ENCODE data around the gene SUMO3. TPM values are rescaled to one million over a fixed set of nuclear protein-coding genes. Genes with fewer than 3 reads are reported as not detected.

SUMO3 gene
- total and polyA plus RNA-seq, 2 experiments from 2014 or later, result 90.8 to 103 TPM

DNA sequence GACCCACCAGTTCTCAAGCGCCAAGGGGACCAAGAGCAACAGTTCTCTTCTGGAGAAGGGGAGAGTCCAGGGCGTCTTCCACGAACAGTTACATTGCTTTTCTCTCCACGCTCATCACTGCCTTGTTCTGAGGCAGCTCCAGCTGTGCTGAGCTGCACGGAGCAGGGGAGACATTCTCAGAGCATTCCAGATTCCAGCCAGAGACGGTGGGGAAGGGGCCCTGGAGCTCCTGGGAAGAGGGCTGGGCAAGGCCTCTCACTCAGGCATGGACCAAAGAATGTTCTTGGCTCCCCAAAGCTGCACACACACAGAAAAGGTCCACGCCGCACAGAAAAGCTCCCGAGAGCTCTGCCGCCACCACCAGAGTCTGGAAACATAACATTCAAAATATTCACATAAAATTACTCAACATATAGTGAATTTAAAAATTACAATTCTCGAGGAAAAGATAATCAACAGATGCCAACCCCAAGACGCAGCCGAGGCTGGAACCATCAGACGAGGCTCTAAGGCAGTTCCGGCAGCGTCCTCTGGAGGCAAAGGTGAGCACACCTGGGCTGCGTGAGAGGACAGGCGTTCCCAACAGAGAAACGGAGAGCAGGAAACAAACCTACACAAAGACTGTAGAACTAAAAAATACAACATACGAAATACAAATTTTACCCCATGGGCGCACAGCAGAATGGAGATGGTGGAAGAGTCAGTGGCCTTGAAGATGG lies 56.7 kb downstream of the SUMO3 start:
- H3K4me3 ChIP-seq, result no peak overlapping the region
- H3K27ac Mint-ChIP-seq, result no peak overlapping the region
- H3K36me3 Mint-ChIP-seq (ENCODE audit: low read depth), result no peaks in the 10 kb centered on the region
- peaks cover 3% of the 10 kb centered on the region; the same call in 2 of the 3 replicates for H3K9me3 Mint-ChIP-seq
- no peaks in the 10 kb centered on the region for H3K79me2 ChIP-seq (replicated peaks; ENCODE audit: insufficient read depth)
- H3K4me1 Mint-ChIP-seq, result peaks cover 31% of the 10 kb centered on the region
- no peaks in the 10 kb centered on the region for H4K20me1 ChIP-seq (replicated peaks; ENCODE audit: insufficient read depth)
- DNase-seq (ENCODE audit: low spot score) (peak; percentile 91), ATAC-seq (peak; percentile 73)
- H3K27ac ChIP-seq (ENCODE audit: low read depth), result no peak overlapping the region
- no peaks in the 10 kb centered on the region; the same call in 1 of the 2 replicates for H3K4me1 ChIP-seq (ENCODE audit: insufficient read depth)
- H3K9me2 ChIP-seq (ENCODE audit: insufficient read depth), result no peaks in the 10 kb centered on the region
- H3K4me3 Mint-ChIP-seq, result no peak overlapping the region; the same call in 2 of the 3 replicates
- TF ChIP-seq EZH2phosphoT487 (IDR thresholded peaks at IDR 0.05; ENCODE audit: unreplicated experiment) (no peak), POLR2AphosphoS5 (IDR thresholded peaks at IDR 0.05; ENCODE audit: low read depth) (no peak)
- TF ChIP-seq, protein P1, sequence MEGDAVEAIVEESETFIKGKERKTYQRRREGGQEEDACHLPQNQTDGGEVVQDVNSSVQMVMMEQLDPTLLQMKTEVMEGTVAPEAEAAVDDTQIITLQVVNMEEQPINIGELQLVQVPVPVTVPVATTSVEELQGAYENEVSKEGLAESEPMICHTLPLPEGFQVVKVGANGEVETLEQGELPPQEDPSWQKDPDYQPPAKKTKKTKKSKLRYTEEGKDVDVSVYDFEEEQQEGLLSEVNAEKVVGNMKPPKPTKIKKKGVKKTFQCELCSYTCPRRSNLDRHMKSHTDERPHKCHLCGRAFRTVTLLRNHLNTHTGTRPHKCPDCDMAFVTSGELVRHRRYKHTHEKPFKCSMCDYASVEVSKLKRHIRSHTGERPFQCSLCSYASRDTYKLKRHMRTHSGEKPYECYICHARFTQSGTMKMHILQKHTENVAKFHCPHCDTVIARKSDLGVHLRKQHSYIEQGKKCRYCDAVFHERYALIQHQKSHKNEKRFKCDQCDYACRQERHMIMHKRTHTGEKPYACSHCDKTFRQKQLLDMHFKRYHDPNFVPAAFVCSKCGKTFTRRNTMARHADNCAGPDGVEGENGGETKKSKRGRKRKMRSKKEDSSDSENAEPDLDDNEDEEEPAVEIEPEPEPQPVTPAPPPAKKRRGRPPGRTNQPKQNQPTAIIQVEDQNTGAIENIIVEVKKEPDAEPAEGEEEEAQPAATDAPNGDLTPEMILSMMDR (conservative IDR thresholded peaks at IDR 0.05; ENCODE audit: low read depth in 2 of 2), result peak; percentile 80 to 87
- peaks cover 8% of the 10 kb centered on the region for H3K27me3 Mint-ChIP-seq (ENCODE audit: insufficient read depth, low read depth, poor library complexity)
- no peaks in the 10 kb centered on the region for H3K36me3 ChIP-seq (ENCODE audit: insufficient read depth)
- H3K27me3 ChIP-seq (ENCODE audit: insufficient read depth), result no peaks in the 10 kb centered on the region
- no peak overlapping the region for H2AFZ ChIP-seq
- H3K4me2 ChIP-seq, result no peak overlapping the region
- H3F3A ChIP-seq (replicated peaks; ENCODE audit: low read depth), result no peaks in the 10 kb centered on the region

DNA sequence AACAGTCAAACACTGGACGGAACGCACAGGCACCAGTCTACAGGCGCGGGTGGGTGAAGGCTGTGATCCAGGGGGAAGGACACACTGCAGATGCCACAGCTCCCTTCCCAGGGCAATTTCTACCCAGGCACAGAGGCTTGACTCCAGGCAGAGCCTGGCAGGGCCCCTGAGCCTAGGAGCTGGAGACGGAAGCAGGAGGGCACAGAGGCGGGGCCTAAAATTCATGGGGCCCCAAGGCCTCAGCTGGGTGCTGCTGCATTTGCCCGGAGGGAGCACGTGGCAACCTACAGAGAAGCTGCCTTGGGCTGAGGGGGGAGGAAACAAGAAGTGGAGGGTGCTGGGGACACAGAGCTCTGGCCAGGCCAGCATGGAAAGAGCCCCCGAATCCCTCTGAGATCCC lies 57.5 kb downstream of the SUMO3 start:
- H3F3A ChIP-seq (replicated peaks; ENCODE audit: low read depth), result no peaks in the 10 kb centered on the region
- peaks cover 23% of the 10 kb centered on the region for H3K4me1 Mint-ChIP-seq
- H3K27ac Mint-ChIP-seq, result peak overlapping the region; percentile 20; the same call in 1 of the 2 replicates
- no peak overlapping the region for H3K27ac ChIP-seq (ENCODE audit: low read depth)
- ATAC-seq, result 0 out of 3 replicates have a peak, but pooled peaks have one; percentile 5
- TF ChIP-seq, protein P2, sequence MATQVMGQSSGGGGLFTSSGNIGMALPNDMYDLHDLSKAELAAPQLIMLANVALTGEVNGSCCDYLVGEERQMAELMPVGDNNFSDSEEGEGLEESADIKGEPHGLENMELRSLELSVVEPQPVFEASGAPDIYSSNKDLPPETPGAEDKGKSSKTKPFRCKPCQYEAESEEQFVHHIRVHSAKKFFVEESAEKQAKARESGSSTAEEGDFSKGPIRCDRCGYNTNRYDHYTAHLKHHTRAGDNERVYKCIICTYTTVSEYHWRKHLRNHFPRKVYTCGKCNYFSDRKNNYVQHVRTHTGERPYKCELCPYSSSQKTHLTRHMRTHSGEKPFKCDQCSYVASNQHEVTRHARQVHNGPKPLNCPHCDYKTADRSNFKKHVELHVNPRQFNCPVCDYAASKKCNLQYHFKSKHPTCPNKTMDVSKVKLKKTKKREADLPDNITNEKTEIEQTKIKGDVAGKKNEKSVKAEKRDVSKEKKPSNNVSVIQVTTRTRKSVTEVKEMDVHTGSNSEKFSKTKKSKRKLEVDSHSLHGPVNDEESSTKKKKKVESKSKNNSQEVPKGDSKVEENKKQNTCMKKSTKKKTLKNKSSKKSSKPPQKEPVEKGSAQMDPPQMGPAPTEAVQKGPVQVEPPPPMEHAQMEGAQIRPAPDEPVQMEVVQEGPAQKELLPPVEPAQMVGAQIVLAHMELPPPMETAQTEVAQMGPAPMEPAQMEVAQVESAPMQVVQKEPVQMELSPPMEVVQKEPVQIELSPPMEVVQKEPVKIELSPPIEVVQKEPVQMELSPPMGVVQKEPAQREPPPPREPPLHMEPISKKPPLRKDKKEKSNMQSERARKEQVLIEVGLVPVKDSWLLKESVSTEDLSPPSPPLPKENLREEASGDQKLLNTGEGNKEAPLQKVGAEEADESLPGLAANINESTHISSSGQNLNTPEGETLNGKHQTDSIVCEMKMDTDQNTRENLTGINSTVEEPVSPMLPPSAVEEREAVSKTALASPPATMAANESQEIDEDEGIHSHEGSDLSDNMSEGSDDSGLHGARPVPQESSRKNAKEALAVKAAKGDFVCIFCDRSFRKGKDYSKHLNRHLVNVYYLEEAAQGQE (IDR thresholded peaks at IDR 0.05; ENCODE audit: unreplicated experiment), result no peak
- TF ChIP-seq ZNF114 (CRISPR knock-in tag; IDR thresholded peaks at IDR 0.05) (no peak), CREB1 (CRISPR knock-in tag; IDR thresholded peaks at IDR 0.05; ENCODE audit: low read depth) (no peak), NANOG (IDR thresholded peaks at IDR 0.05; ENCODE audit: borderline replicate concordance) (no peak), POLR2AphosphoS5 (IDR thresholded peaks at IDR 0.05; ENCODE audit: low read depth) (no peak), STAT1 (IDR thresholded peaks at IDR 0.05; ENCODE audit: unreplicated experiment) (no peak)
- TF ChIP-seq, protein P3, sequence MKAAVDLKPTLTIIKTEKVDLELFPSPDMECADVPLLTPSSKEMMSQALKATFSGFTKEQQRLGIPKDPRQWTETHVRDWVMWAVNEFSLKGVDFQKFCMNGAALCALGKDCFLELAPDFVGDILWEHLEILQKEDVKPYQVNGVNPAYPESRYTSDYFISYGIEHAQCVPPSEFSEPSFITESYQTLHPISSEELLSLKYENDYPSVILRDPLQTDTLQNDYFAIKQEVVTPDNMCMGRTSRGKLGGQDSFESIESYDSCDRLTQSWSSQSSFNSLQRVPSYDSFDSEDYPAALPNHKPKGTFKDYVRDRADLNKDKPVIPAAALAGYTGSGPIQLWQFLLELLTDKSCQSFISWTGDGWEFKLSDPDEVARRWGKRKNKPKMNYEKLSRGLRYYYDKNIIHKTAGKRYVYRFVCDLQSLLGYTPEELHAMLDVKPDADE (IDR thresholded peaks at IDR 0.05), result no peak
- no peak overlapping the region for H2AFZ ChIP-seq
- H3K36me3 ChIP-seq (ENCODE audit: insufficient read depth), result no peaks in the 10 kb centered on the region
- H3K4me1 ChIP-seq (ENCODE audit: insufficient read depth), result no peaks in the 10 kb centered on the region; the same call in 1 of the 2 replicates
- H3K4me3 ChIP-seq, result no peak overlapping the region
- no peaks in the 10 kb centered on the region for H4K20me1 ChIP-seq (replicated peaks; ENCODE audit: insufficient read depth)
- no peak overlapping the region for H3K4me3 Mint-ChIP-seq
- no peaks in the 10 kb centered on the region for H3K27me3 ChIP-seq (ENCODE audit: insufficient read depth)
- H3K9me2 ChIP-seq (ENCODE audit: insufficient read depth), result no peaks in the 10 kb centered on the region
- peaks cover 7% of the 10 kb centered on the region; the same call in 2 of the 3 replicates for H3K9me3 Mint-ChIP-seq
- no peak overlapping the region for H3K4me2 ChIP-seq
- H3K27me3 Mint-ChIP-seq (ENCODE audit: insufficient read depth, low read depth, poor library complexity), result peaks cover 3% of the 10 kb centered on the region
- no peaks in the 10 kb centered on the region for H3K79me2 ChIP-seq (replicated peaks; ENCODE audit: insufficient read depth)
- DNase-seq (ENCODE audit: low spot score), result no peak
- no peaks in the 10 kb centered on the region; the same call in 2 of the 3 replicates for H3K36me3 Mint-ChIP-seq (ENCODE audit: low read depth)
